ENCODE data around the gene INTS1.
"Not testable (repeated sequence)": the region's sequence is repeated elsewhere in the genome, so short reads cannot be mapped to it uniquely, and the experiment has no call there.

Gene INTS1

DNA sequence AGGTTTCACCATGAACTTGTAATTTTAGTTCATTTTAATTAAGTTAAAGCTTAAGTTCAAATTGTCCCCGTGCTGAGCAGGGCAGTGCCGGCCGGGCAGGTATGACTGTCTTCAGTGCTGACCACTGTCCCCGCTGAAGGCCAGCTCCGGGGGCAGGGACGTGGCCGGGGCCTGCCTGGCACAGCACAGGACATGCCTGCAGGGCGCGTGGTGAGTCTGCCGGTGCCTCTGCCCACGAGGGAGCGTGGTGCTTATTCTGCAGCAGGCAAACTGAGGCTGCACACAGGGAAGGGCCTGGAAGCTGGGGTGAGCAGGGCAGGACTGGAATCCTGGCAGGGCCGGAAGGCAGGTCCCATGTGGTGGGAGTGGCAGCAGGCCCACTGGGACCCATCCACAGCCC is 54.7 kb downstream of the INTS1 start:
- H3K4me3 ChIP-seq (ENCODE audit: low read depth, low read length): no peak overlapping the region
- no peaks in the 10 kb centered on the region for H3K4me1 ChIP-seq
- TF ChIP-seq, protein P1, sequence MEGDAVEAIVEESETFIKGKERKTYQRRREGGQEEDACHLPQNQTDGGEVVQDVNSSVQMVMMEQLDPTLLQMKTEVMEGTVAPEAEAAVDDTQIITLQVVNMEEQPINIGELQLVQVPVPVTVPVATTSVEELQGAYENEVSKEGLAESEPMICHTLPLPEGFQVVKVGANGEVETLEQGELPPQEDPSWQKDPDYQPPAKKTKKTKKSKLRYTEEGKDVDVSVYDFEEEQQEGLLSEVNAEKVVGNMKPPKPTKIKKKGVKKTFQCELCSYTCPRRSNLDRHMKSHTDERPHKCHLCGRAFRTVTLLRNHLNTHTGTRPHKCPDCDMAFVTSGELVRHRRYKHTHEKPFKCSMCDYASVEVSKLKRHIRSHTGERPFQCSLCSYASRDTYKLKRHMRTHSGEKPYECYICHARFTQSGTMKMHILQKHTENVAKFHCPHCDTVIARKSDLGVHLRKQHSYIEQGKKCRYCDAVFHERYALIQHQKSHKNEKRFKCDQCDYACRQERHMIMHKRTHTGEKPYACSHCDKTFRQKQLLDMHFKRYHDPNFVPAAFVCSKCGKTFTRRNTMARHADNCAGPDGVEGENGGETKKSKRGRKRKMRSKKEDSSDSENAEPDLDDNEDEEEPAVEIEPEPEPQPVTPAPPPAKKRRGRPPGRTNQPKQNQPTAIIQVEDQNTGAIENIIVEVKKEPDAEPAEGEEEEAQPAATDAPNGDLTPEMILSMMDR (IDR thresholded peaks at IDR 0.05; ENCODE audit: low read depth, low read length): no peak
- H3K36me3 ChIP-seq: no peaks in the 10 kb centered on the region
- H3K27me3 ChIP-seq: no peaks in the 10 kb centered on the region
- H3K9me3 ChIP-seq: no peaks in the 10 kb centered on the region
- no peak for DNase-seq

DNA sequence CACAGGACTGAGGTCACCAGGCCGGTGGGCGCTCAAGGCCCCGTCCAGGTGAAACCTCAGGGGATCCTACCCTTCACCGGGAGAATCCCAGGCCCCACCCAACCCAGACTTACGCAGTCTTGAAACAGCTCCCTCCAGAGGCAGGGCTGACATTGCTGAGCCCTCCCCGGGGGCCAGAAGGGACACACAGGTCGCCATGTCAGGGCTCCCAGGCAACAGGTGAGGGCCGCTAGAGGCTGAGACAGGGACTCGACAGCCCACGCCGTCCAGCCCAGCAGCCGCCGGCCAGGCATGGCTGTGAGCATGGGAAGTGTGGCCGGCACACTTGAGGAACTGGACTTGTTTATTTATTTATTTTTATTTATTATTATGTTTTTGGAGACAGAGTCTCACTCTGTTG is 55.2 kb downstream of the INTS1 start:
- H3K4me3 ChIP-seq (ENCODE audit: low read depth, low read length): no peak overlapping the region
- DNase-seq: no peak
- no peaks in the 10 kb centered on the region for H3K9me3 ChIP-seq
- no peaks in the 10 kb centered on the region for H3K4me1 ChIP-seq
- no peaks in the 10 kb centered on the region for H3K27me3 ChIP-seq
- TF ChIP-seq, protein P1 (IDR thresholded peaks at IDR 0.05; ENCODE audit: low read depth, low read length): no peak
- no peaks in the 10 kb centered on the region for H3K36me3 ChIP-seq

DNA sequence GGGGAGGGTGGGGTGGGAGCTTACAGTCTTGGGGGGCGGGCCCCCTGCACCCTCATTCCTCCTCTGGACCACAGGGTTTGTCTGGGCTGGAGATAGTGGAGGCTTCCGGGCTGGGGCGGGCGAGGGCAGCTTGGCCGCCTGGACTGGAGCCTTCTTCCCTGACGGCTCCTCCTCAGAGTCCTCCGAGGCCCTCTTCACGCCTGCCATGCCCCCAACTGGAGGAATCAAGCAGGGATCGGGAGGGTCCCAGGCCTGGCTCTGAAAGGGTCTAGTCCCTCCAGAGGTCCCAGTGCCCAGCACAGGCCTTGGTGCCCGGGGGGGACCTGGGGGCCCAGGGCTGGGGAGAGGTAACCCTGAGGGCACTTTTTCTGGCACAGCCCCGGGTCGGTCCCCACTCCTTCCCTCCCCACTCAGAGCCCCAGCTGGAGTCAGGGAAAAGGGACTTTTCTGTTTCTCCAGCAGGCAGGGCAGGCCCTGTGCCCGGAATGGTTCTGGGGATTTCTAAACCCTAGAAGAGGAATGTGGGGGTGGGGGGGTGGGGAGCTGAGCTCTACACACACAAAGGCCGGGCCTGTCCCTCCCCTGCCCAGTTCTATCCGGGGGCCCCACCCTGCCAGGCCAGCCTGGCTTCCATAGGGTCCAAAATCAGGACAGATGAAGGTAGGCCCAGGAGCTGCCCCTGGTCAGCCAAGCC is 56.5 kb downstream of the INTS1 start:
- Histone ChIP-seq H3K36me3 (no peaks in the 10 kb centered on the region), H3K9me3 (no peaks in the 10 kb centered on the region), H3K4me1 (no peaks in the 10 kb centered on the region), H3K27me3 (no peaks in the 10 kb centered on the region), H3K4me3 (ENCODE audit: low read depth, low read length) (no peak overlapping the region)
- TF ChIP-seq, protein P1 (IDR thresholded peaks at IDR 0.05; ENCODE audit: low read depth, low read length): no peak
- no peak for DNase-seq

DNA sequence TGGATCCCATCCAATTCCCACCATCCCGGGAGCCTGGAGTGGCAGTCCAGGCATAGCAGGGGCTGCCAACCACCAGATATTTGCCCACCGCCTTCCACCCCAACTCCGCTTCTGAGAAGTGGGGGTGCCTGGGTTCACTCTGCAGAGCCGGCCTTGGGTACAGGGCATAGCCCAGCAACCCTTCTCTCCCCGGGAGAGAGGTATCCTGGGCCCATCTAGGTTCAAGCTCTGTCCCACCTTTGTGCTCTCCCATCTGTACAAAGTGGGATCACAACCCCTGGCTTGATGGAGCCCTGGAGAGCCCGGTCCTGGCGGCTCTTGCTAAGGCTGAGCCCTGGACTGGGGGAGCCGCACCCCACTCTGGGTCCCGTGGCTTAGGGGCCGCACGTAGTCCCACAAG is 57.1 kb downstream of the INTS1 start:
- DNase-seq: no peak
- Histone ChIP-seq H3K36me3 (no peaks in the 10 kb centered on the region), H3K4me3 (ENCODE audit: low read depth, low read length) (no peak overlapping the region), H3K27me3 (no peaks in the 10 kb centered on the region), H3K4me1 (no peaks in the 10 kb centered on the region), H3K9me3 (no peaks in the 10 kb centered on the region)
- TF ChIP-seq, protein P1 (IDR thresholded peaks at IDR 0.05; ENCODE audit: low read depth, low read length): no peak

DNA sequence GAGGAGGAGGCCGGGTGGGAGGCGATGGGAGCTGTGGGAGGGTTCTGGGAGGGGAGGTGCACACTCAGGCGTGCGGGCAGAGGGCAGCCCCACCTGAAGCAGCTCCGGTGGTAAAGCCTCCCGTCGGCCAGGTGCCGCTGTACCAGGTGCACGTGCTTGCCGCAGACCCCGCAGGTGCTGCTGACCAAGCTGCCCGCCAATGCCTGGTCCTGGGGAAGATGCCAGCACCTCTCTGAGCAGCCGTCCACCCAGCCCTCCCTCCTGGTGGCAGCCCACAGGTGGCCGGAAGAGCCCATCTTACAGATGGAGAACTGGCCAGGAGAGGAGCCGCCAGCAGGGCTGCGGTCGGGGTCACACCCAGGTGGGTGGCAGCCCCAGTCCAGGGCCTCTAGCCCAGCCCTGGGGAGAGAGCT is 57.6 kb downstream of the INTS1 start:
- no peak overlapping the region for H3K4me3 ChIP-seq (ENCODE audit: low read depth, low read length)
- TF ChIP-seq, protein P1 (IDR thresholded peaks at IDR 0.05; ENCODE audit: low read depth, low read length): no peak
- DNase-seq: no peak
- no peaks in the 10 kb centered on the region for H3K36me3 ChIP-seq
- no peaks in the 10 kb centered on the region for H3K9me3 ChIP-seq
- no peaks in the 10 kb centered on the region for H3K4me1 ChIP-seq
- peaks cover 2% of the 10 kb centered on the region for H3K27me3 ChIP-seq

DNA sequence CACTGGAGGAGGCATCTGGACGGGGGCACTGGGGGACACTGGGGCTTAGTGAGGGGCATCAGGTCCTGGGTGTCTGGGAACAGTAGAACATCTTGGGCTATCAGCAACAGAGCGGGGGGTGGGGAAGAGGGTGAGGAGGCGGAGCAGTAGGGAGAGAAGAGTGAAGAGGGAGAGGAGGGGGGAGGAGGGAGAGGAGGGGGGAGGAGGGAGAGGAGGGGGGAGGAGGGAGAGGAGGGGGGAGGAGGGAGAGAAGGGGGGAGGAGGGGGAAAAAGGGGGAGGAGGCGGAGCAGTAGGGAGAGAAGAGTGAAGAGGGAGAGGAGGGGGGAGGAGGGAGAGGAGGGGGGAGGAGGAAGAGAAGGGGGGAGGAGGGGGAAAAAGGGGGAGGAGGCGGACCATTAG is 58.2 kb downstream of the INTS1 start:
- not testable (repeated sequence) for DNase-seq, H3K27me3 ChIP-seq

More for the DNA sequence above, 58.2 kb downstream of the INTS1 start:
- H3K4me1 ChIP-seq; H3K4me3 ChIP-seq (ENCODE audit: low read depth, low read length); H3K36me3 ChIP-seq; H3K9me3 ChIP-seq: not testable (repeated sequence)
